ENCODE measurements around the gene IDH2. TPM values are rescaled to one million over a fixed set of nuclear protein-coding genes. Genes with fewer than 3 reads are reported as not detected.

The IDH2 gene

DNA sequence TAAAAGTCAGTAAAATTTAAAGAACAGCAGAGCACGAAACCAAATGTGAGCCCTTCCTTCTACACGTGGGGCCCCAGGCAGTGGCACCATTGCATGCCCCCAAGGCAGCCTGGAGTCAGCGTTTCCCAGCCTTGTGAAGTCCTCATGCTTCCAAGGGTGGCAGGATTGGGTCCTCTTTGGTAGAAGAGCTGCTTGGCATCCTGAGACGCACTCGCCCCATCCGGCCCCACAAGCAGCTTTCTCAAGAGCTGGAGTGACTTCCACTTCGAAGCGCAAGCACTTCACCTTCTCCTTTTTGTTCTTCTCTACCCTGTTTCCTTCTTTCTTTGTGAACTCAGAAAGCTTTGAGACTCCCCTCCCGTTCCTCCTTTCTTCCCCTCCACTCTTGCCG is 66.4 kb downstream of the IDH2 start:
- no peak overlapping the region for H2AK5ac ChIP-seq (ENCODE audit: low read length)
- no CpG with 5 or more reads among the region's 10 CpGs for WGBS (ENCODE audit: extremely low coverage, insufficient coverage, low lambda C conversion rate)
- H2BK120ac ChIP-seq (ENCODE audit: low read depth, low read length), result no peak overlapping the region
- no peak overlapping the region for H3K4me2 ChIP-seq (ENCODE audit: low read length)
- no peak overlapping the region for H4K8ac ChIP-seq (ENCODE audit: low read depth, low read length)
- peak overlapping the region; percentile 65 for H3K56ac ChIP-seq (ENCODE audit: low read length)
- no peak overlapping the region for H2BK15ac ChIP-seq (replicated peaks; ENCODE audit: low read depth)
- DNase-seq, result no peak
- H3K4me1 ChIP-seq (ENCODE audit: control insufficient read depth, low read depth, low read length), result peaks cover 37% of the 10 kb centered on the region
- H3K18ac ChIP-seq (ENCODE audit: low read length), result peak overlapping the region; percentile 77
- H3K9ac ChIP-seq (ENCODE audit: low read length), result peak overlapping the region; percentile 17
- peak overlapping the region; percentile 9 for H2BK5ac ChIP-seq (ENCODE audit: low read length)
- peaks cover 29% of the 10 kb centered on the region for H3K79me2 ChIP-seq (ENCODE audit: control insufficient read depth, insufficient read depth, low read length)
- H3K23ac ChIP-seq (ENCODE audit: low read length), result no peak overlapping the region
- peak overlapping the region; percentile 13 for H3K27ac ChIP-seq (ENCODE audit: low read depth, low read length)
- peaks cover 31% of the 10 kb centered on the region for H3K79me1 ChIP-seq (ENCODE audit: low read length)
- H4K5ac ChIP-seq (ENCODE audit: low read length), result no peak overlapping the region
- H3K4me3 ChIP-seq (ENCODE audit: low read length), result no peak overlapping the region
- H3K27me3 ChIP-seq (ENCODE audit: insufficient read depth, low read length, poor library complexity), result no peaks in the 10 kb centered on the region
- peak overlapping the region; percentile 26 for H3K4ac ChIP-seq (ENCODE audit: low read depth, low read length)
- H3K36me3 ChIP-seq (ENCODE audit: control insufficient read depth, insufficient read depth, low read length), result no peaks in the 10 kb centered on the region

DNA sequence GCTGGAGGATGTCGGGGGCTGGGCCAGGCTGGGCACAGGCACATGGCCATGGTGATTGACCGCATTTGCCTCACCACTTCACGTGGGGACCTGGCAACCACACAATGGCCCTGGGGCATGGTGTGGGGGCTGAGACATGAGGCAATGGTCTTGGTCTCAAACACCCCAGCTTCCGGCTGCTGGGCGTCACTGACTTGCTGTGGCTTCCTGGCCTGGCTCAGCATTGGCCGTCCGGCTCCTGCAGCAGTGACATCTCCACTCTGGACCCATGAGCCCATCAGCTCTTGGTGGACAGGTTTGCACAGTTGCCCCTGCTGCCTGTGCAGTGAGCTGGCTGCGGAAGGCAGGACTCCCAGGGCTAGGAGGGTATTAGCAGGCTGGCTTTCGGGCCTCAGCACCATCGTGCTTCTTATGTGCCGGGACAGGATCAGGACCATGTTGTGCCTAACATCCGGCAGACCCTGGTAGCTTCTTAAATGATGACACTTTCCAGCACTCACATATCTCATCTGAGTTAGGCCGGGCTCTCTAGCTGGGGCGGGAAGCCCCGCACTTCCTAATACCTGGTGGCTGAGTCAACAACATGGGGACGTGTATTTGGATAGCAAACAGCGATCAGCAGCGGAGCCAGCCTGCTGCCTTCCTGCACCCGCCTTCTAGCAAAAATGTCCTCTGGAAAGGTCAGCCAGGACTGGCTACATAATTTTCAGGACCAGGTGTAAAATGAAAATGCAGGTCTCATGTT is 67.0 kb downstream of the IDH2 start:
- Histone ChIP-seq H3K56ac (ENCODE audit: low read length) (peak overlapping the region; percentile 83), H3K4ac (ENCODE audit: low read depth, low read length) (no peak overlapping the region), H3K79me1 (ENCODE audit: low read length) (peaks cover 33% of the 10 kb centered on the region), H4K8ac (ENCODE audit: low read depth, low read length) (no peak overlapping the region), H3K36me3 (ENCODE audit: control insufficient read depth, insufficient read depth, low read length) (no peaks in the 10 kb centered on the region), H3K27me3 (ENCODE audit: insufficient read depth, low read length, poor library complexity) (no peaks in the 10 kb centered on the region), H2BK15ac (replicated peaks; ENCODE audit: low read depth) (no peak overlapping the region), H2AK5ac (ENCODE audit: low read length) (peak overlapping the region; percentile 91), H3K23ac (ENCODE audit: low read length) (peak overlapping the region; percentile 85), H3K27ac (ENCODE audit: low read depth, low read length) (peak overlapping the region; percentile 13), H3K79me2 (ENCODE audit: control insufficient read depth, insufficient read depth, low read length) (peaks cover 29% of the 10 kb centered on the region), H3K18ac (ENCODE audit: low read length) (peak overlapping the region; percentile 77), H3K4me3 (ENCODE audit: low read length) (no peak overlapping the region), H3K4me1 (ENCODE audit: control insufficient read depth, low read depth, low read length) (peaks cover 37% of the 10 kb centered on the region), H2BK5ac (ENCODE audit: low read length) (peak overlapping the region; percentile 6), H3K9ac (ENCODE audit: low read length) (peak overlapping the region; percentile 53), H3K4me2 (ENCODE audit: low read length) (no peak overlapping the region), H4K5ac (ENCODE audit: low read length) (no peak overlapping the region), H2BK120ac (ENCODE audit: low read depth, low read length) (no peak overlapping the region)
- peak; percentile 84 for DNase-seq
- no CpG with 5 or more reads among the region's 19 CpGs for WGBS (ENCODE audit: extremely low coverage, insufficient coverage, low lambda C conversion rate)

DNA sequence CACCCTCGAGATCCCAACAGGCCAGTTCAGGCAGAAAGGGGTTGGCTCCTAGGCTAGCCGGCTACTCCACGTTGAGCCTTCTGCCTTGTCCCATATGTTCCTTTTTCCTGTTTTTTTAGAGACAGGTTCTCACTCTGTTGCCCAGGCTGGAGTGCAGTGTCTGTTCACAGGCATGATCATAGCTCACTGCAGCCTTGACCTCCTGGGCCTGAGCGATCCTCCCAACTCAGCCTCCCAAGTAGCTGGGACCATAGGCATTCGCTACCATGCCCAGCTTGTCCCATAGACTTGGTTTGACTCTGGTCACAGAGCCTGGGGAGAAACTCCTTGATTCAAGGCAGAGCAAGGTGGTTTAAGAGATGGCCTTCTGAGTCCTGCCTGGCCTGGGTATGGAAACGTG is 68.8 kb downstream of the IDH2 start:
- peaks cover 31% of the 10 kb centered on the region for H3K79me2 ChIP-seq (ENCODE audit: control insufficient read depth, insufficient read depth, low read length)
- peaks cover 35% of the 10 kb centered on the region for H3K4me1 ChIP-seq (ENCODE audit: control insufficient read depth, low read depth, low read length)
- DNase-seq, result no peak
- no peak overlapping the region for H3K18ac ChIP-seq (ENCODE audit: low read length)
- no peak overlapping the region for H4K5ac ChIP-seq (ENCODE audit: low read length)
- H3K4me3 ChIP-seq (ENCODE audit: low read length), result no peak overlapping the region
- no peak overlapping the region for H4K8ac ChIP-seq (ENCODE audit: low read depth, low read length)
- no CpG with 5 or more reads among the region's 6 CpGs for WGBS (ENCODE audit: extremely low coverage, insufficient coverage, low lambda C conversion rate)
- H3K23ac ChIP-seq (ENCODE audit: low read length), result peak overlapping the region; percentile 59
- peak overlapping the region; percentile 56 for H3K56ac ChIP-seq (ENCODE audit: low read length)
- H3K27ac ChIP-seq (ENCODE audit: low read depth, low read length), result no peak overlapping the region
- H2BK5ac ChIP-seq (ENCODE audit: low read length), result no peak overlapping the region
- H3K4ac ChIP-seq (ENCODE audit: low read depth, low read length), result no peak overlapping the region
- no peak overlapping the region for H3K4me2 ChIP-seq (ENCODE audit: low read length)
- no peak overlapping the region for H2BK15ac ChIP-seq (replicated peaks; ENCODE audit: low read depth)
- no peak overlapping the region for H2AK5ac ChIP-seq (ENCODE audit: low read length)
- H3K36me3 ChIP-seq (ENCODE audit: control insufficient read depth, insufficient read depth, low read length), result no peaks in the 10 kb centered on the region
- H3K27me3 ChIP-seq (ENCODE audit: insufficient read depth, low read length, poor library complexity), result no peaks in the 10 kb centered on the region
- H3K79me1 ChIP-seq (ENCODE audit: low read length), result peaks cover 32% of the 10 kb centered on the region
- no peak overlapping the region for H3K9ac ChIP-seq (ENCODE audit: low read length)
- no peak overlapping the region for H2BK120ac ChIP-seq (ENCODE audit: low read depth, low read length)

Small RNA genes within 50 kb of the gene (small RNA-seq; reads per million reads assigned to genes)
- not detected for gene RF00066 (ENCODE audit: insufficient read depth)
